Stimulated activated CD4-positive, alpha-beta T cell treated with anti-CD3 and anti-CD28 coated beads, Interleukin-4, amount 100 ng/mL, for 1 hour (primary cell): ENCODE results near the gene YTHDC1.

Source experiments
- DNase-seq: peaks from one replicate; pipeline ENCODE4 v3.0.0-alpha.2; 2020

YTHDC1 gene

DNA sequence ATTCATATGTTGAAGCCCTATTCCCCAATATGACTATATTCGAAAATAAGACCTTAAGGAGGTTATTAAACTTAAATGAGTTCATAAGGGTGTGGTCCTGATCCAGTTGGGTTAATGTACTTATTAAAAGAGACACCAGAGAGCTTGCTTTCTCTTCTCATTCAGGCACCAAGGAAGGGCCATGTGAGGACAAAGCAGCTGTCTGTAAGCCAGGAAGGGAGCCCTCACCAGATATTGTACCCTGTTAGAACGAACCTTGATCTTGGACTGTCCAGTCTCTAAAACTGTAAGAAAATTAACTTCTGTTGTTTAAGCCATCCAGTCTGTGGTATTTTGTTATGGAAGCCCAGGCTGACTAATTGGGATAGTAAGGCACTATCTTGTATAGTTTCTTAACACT lies 9.1 kb upstream of the YTHDC1 start:
- no peak for DNase-seq

DNA sequence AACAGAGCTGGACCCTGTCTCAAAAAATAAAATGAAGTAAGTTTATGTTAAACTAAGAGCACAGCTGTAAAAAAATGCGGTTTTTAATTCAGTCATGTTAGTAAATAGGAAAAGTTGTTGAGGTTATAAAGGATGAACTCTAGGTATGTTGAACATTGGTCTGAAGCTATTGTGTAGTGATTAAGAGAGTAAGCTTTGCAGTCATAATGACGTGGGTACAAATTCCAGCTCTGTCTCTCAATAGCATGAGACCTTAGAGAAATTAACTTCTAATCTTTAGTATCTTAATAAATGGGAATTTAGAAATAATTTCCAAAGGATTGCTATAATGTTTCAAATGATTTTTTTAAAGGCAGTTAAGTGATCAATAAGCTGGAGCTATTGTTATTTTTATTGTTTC lies 2.9 kb upstream of the YTHDC1 start:
- no peak for DNase-seq

DNA sequence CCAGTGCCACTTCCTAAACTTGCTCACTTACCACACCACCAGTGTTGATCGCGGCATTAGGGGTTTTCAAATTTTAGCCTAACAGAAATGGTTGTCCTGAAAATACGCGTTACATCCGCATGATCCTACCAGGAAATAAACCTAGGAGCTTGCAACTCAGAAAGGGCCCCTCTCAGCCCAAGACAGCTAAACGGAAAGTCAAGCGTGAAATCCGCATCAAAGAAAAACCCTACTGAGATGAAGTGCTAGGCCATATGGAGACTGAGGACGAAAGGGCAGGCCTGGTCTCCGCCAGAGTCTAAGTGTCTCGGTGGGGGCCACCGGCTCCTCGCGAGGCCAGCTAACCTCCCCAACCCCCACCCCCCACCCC lies 626 bp downstream of the YTHDC1 start:
- no peak for DNase-seq

DNA sequence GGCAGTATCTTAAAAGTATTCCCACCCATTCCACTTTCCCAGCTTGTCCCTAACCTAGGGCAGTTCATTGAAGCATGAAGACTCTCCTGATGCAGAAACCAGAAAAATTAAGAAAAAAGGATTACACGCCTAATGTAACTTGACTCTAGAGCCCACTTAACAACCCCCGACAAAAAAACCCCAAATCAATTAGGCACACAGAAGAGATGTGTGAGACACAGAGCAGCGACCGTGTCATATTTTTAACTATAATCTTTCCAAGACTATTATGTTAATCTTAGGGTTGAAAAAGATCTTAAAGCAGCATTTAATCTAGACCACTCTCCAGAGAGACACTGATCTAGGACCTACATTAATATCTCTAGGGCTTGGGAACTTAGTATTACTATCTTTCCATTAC lies 1.3 kb downstream of the YTHDC1 start:
- no peak for DNase-seq

DNA sequence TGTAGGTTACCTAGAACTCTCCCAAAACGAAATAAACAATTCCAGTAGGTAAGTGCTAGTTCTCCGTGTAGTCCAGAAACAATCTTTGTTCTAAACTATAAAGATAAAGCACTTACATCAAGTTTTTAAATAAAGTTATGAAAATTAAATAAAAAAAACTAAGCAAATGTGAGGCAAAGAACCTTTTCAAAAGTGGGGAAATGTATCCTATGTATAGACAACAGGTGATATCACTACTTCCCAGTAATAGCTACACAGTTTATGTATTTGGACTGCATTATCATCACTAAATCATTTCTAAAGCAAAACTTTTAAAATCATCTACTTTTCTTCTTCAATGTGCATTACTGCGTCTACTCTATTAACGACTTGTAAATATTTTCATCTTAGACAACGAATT lies 2.0 kb downstream of the YTHDC1 start:
- DNase-seq, result no peak

DNA sequence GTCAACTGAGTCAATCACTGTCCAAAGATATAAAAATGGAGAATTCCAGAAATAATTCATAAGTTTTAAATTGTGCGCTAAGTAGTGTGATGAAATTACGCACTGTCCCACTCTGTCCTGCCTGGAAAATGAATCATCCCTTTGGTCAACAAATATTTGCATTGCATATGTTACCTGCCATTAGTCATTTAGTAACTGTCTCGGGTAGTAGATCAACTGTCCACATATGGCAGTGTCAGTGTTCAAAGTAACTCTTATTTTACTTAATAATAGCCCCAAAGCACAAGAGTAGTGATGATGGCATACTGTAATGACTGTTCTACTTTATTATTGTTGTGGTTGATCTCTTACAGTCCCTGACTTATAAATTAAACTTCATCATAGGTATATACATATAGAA lies 3.4 kb downstream of the YTHDC1 start:
- no peak for DNase-seq

DNA sequence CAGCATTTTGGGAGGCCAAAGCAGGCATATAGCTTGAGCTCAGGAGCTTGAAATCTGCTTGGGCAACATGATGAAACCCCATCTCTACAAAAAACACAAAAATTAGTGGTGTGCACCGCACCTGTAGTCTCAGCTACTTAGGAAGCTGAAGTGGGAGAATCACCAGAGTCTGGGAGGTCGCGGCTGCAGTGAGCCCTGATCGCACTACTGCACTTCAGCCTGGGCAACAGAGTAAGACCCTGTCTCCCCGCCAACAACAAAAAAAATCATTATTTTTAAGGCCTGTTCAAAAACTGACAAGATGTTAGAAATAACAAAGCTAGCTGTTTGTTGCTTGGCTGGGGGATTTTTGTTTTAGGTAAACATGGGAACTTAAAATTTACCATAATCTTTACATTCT lies 5.1 kb downstream of the YTHDC1 start:
- no peak for DNase-seq

DNA sequence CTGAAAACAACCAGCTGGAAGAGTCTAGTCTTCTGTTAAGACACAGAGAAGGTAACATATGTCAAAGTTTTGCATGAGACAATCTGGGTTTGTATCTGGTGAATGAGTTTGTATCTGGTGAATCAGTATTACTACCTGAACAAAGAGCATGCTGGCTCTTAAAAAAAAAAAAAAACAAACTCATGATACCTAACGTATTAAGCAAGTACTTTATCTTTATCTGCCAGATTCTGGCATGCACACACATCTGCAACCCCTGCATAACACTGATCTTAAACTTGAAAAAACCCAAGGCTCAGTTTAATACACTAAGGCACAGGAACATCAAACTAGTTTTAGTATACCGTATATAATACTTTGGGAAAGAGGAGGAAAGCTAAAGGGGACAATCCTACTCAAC lies 5.8 kb downstream of the YTHDC1 start:
- no peak for DNase-seq

DNA sequence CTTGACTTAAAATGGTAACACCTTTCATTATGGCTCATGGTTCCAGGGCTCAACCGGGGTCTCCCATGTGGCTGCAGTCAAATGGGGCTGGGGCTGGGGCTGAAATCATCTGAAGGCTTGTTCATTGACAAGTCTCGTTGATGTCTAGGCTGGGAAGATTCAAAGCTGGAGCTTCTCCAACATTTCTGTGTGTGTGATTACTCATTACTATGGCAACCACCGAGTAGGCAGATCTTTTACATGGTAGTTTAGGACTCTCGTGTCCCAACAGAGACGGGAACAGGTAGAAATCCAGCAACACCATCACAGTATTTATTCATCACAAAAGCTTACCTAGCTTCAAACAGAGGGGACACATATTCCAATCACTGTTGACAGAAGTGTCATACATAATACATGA lies 7.8 kb downstream of the YTHDC1 start:
- no peak for DNase-seq

DNA sequence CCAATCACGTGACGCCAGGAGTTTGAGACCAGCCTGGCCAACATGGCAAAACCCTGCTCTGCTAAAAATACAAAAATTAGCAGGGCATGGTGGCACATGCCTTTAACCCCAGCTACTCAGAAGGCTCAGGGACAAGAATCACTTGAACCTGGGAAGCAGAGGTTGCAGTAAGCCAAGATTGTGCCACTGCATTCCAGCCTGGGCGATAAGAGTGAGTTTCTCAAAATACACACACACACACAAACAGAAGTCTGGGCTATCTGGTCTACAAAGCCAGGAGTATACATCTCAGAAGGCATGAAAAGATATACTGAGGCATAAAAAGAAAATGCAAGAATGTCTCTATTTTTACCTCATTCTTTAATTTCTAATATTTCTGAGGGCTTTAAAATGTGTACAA lies 11.3 kb downstream of the YTHDC1 start:
- no peak for DNase-seq

DNA sequence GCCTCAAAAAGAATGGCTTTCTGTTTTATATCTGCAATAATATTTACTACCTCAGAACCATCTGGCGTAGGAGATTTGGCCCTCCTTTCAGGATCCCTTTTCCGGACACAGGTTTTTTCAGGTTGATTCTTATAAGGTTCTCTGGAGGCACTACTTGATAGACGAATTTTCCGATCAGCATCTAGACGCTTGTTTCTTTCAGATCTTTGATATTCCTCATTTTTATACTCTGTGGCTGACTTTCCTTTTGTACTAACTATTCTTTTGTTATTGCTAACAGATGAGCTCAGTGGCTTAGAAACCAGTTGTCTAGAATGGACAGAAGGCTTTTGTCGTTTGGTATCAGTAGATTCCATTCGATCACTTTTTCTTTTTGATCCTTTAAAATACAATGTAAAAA lies 12.4 kb downstream of the YTHDC1 start:
- no peak for DNase-seq

DNA sequence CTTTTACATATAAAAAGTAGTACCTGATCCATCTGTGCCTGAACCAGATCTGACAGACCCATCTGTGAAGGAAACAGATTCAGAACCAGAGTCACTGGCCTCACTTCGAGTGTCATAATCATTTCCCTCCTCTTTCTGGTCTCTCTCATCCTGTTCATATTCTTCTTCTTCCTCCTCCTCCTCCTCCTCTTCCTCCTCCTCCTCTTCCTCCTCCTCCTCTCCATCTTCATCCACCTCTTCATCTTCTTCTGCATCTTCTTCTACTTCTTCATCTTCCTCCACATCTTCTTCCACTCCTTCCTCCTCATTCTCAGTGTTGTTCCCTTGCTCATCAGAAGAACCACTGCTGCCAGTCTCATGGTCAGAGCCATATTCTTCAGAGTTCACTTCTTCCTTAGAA lies 12.9 kb downstream of the YTHDC1 start:
- no peak for DNase-seq

DNA sequence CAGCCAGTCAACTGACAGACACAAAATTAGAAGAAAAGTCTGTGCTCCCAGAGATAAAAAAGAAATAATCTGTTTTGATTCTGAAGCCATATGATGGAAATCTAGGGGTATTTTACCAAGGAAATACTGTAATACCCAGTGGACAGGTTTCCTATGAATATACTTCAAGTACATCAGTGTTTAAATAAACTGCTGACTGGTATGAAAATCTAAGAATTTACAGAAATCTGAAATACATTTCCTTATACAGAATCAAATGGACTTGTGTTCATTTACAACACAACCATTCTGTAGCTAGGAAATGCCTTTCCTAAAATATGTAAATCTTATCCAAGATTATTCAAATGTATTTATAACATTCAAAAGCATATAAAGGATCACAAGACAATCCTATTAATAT lies 13.4 kb downstream of the YTHDC1 start:
- no peak for DNase-seq

DNA sequence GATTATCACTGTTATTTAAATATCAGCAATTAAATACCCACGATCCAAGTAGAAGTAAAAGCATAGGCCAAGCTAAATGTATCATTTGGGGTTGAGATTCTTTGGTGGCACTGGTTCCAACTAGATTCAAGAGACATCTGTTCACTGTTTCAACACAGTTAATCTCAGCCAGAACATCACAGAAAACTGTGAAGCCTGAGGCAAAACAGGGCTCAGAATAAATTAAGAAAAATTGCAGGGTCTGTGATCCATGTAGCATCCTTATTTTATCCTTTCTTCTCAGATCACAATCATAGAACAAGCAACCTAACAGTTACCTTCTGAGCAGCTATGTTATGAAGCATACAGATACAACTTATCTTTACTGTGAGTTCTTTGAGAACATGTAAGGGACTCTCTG lies 23.7 kb downstream of the YTHDC1 start:
- no peak for DNase-seq

DNA sequence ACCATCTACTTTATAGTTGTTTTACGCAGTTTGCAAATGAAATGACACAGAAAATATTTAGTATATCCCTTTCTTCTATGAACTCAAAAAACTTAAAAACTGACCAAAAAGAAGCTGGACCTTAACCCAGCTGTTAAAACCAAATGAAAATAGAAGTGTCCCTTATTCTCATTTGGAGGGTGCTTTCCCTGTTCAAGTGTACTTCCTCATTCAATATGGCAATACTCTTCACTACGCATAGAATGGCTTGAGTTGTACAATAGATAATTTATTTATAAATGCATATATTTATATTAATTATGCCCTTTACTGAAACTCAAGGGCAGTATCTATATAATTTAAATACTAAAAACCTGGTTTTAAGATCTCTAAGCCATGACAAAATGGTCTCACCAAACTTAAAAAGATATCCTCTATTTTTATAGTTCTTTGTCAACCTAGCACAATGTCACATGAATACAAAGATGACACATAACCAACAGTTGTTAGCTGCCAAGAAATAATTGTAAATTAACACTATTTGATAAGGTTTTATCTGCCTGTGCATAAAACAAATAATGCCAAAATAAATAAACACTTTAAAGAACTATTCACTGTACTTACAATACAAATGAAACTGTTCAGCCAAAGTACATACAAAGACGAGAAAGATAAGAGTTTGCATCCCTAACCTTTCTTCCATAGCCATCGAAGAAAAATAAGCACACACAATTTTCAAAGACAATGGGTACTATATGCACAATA lies 25.2 kb downstream of the YTHDC1 start:
- DNase-seq, result no peak

DNA sequence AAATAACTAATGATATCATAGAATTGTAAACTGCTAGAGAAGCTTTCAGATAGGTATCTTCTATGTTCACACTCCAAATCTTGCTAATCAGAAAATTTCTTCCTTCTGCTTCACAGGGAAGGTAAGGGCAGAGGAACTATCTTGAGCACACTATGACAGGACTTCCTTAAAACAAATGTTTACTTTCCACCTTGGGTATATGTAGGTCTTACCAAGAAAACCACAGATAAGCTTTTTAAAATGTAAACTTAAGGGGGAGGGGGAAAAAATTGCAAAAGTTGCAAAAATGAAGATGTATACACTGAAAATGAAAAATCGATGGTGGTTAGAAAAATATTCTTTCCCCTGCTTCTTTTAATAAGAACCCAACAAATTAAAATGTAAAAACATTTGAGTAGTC lies 30.9 kb downstream of the YTHDC1 start:
- DNase-seq, result no peak

DNA sequence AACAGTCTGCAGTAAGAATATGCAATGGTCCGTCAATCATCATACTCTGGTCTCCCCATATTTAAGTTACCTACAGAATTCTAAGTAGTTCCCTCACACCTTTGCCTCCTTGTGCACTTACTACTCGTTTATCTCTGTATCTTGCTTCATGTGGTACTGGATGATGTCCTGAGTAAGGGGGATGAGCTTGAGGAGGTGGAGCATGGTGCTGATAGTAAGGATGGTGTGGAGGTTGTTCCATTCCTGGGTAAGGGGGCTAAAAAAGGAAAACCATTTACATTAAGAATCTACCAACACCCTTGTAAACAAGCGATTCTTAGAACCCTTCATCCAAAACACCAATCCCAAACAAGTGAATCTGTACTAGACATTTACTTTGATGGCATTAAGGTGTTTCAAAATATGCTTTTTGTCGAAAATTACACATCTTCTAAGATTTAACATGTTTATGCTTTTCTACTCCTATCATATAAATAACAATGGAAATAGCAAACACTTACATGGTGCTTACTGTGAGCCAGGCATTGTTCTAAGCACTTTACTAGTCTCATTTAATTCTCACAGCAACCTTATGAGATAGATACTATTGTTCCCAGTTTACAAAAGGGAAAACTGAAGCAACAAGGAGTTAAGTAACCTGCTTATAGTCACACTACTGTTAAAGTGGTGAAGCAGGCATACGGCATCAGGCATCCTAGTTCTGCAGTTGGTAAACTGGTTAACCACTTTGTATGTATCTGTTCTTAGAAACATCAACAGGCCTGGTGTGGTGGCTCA lies 33.5 kb downstream of the YTHDC1 start:
- DNase-seq, result no peak

DNA sequence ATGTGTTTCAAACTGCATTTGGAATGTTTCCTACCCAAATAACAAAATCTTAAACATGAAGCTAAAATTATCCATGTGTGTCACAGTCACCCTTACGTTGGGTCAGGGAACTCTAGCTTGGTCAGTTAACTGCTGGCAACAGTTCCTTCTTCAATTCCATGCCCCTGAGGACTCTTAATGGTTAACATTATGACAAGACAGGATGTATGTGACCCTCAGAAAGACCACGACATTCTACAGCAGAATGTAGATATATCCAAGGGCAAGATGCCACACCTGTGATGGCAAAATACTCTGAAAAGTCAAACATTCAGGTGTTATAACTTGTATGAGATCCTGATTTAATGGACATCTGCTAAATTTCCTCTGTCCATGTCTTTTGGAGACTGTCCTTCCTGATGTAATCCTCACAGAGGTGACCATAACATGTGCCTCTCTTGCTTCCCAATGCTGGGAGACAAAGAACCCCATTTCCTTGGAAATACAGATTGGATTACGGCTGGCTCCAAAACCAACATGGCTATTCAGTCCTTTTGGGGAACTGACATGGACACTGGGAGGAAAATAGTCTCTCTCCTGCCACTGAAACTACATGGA lies 39.1 kb downstream of the YTHDC1 start:
- DNase-seq, result no peak

DNA sequence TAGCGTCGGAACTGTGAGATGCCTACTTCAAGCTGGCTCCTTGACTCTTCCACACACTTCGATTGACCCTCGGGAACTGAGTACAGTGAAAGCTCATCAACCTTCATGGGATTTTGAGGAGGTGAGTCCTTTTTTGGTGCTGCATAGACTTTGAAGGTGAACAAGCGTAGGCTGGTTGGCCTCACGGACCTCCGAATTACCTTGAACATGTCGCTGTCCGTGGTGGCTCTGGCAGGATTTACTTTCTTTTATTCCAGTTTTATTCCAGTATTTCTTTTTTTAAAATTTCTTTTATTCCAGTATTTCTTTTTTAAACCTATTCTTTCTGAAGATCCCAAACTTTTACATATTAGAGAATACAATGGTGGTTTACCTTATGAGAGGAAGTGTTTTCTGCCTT lies 45.2 kb downstream of the YTHDC1 start:
- no peak for DNase-seq

DNA sequence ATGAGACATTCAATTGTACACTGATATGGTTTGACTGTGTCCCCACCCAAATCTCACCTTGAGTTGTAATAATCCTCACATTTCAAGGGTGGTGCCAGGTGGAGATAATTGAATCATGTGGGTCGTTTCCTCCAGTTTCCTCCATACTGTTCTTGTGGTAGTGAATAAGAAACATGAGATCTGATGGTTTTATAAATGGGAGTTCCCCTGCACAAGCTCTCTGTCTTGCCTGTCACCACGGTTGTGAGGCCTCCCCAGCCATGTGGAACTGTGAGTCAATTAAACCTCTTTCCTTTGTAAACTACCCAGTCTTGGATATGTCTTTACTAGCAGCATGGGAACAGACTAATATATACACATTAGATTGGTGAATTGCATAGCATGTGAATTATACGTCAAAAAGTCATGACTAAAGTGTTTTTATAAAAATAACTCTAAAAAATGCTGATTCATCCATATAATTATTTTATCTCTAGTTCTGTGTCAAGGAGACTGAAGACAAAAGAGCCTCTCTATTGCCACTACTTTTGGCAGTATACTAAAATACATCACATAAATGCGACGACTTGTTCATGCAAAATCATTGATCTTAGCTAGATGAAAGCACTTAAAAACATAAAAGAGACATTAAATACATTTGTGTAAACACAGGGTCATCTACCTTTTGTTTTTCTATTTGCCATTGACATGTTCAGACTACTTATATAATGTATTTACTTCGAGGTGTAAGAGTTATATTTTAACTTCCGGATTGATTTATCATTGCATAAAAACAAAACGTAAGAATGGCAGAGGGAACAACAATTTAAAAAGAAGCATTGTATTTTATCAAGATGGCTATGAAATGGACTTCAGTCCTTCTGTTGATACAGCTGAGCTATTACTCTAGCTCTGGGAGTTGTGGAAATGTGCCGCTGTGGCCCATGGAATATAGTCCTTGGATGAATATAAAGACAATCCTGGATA lies 50.1 kb downstream of the YTHDC1 start:
- DNase-seq, result no peak

DNA sequence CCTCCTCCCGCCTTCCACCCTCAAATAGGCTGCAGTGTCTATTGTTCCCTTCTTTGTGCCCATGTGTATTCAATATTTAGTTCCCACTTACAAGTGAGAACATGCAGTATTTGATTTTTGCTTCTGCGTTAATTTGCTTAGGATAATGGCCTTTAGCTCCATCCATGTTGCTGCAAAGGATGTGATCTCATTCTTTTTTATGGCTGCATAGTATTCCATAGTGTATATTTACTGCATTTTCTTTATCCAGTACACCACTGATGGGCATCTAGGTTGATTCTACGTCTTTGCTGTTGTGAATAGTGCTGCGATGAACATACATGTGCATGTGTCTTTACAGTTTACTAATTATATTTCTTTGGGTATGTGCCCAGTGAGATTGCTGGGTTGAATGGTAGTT lies 52.8 kb downstream of the YTHDC1 start:
- DNase-seq, result no peak

DNA sequence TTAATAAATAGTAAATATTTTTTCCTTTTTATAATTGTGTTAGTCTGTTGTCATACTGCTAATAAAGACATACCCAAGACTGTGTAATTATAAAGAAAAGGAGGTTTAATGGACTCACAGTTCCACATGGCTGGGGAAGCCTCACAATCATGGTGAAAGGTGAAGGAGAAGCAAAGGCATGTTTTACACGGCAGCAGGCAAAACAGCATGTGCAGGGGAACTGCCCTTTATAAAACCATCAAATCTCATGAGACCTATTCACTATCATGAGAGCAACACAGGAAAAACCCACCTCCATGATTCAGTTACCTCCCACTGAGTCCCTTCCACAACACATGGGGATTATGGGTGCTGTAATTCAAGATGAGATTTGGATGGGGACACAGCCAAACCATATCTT lies 58.6 kb downstream of the YTHDC1 start:
- no peak for DNase-seq

DNA sequence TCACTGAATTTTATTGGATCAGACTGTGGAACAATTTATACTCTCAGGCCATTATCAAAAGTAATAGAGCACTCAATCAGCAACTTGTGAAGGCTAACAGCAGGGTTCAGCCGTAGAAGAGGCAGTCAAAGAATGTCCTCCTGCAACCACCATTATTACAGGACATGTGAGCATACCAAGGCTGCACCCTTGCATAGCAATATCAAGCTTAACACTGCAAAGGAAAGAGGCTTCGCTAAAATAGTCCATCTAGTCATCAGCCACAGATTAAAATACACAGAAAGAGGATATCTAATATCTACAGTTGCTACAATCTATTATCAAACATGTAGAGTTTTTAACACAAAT lies 61.5 kb downstream of the YTHDC1 start:
- no peak for DNase-seq
